Smooth muscle cell (in vitro differentiated cells): ENCODE measurements around the gene OXNAD1. TPM values are rescaled to one million over a fixed set of nuclear protein-coding genes. Genes with fewer than 3 reads are reported as not detected.

Source experiments
- DNase-seq: peaks from one replicate; lab custom pipeline; 2025; ENCODE audit not compliant: unreplicated experiment; lab: John Stamatoyannopoulos, UW
- H2AFZ ChIP-seq: fragments of 200-600 bp; sonication (generic); 2 replicates; pipeline ENCODE4 v1.6.0; 2016; ENCODE audit warnings: antibody characterized with exemption, low read depth, mild to moderate bottlenecking
- H3F3A ChIP-seq: fragments of 200-600 bp; sonication (generic); 2 replicates; pipeline ENCODE4 v1.6.0; 2017; ENCODE audit warnings: antibody characterized with exemption, low read depth
- H3K27ac ChIP-seq: fragments of 200-600 bp; sonication (generic); 2 replicates; pipeline ENCODE4 v1.5.1; 2016; ENCODE audit warnings: low read depth, mild to moderate bottlenecking
- H3K27me3 ChIP-seq: fragments of 200-600 bp; sonication (generic); 2 replicates; pipeline ENCODE4 v1.6.1; 2016; ENCODE audit warnings: low read depth, mild to moderate bottlenecking
- H3K36me3 ChIP-seq: fragments of 200-600 bp; sonication (generic); 2 replicates; pipeline ENCODE4 v1.5.1; 2016; ENCODE audit warnings: low read depth
- H3K4me1 ChIP-seq: fragments of 200-600 bp; sonication (generic); 2 replicates; pipeline ENCODE4 v1.5.1; 2016; ENCODE audit warnings: low read depth
- H3K4me2 ChIP-seq: fragments of 200-600 bp; sonication (generic); 2 replicates; pipeline ENCODE4 v1.6.0; 2016; ENCODE audit warnings: mild to moderate bottlenecking
- H3K4me3 ChIP-seq: fragments of 200-600 bp; sonication (generic); 2 replicates; pipeline ENCODE4 v1.5.1; 2016; ENCODE audit warnings: mild to moderate bottlenecking
- H3K79me2 ChIP-seq: fragments of 200-600 bp; sonication (generic); 2 replicates; pipeline ENCODE4 v1.6.0; 2016; ENCODE audit warnings: low read depth, mild to moderate bottlenecking
- H3K9ac ChIP-seq: fragments of 200-600 bp; sonication (generic); 2 replicates; pipeline ENCODE4 v1.6.0; 2016; ENCODE audit warnings: low read depth
- H3K9me3 ChIP-seq: fragments of 200-600 bp; sonication (generic); replicated peaks from 2 replicates; pipeline ENCODE4 v1.5.1; 2016; ENCODE audit warnings: low read depth
- H4K20me1 ChIP-seq: fragments of 200-600 bp; sonication (generic); 2 replicates; pipeline ENCODE4 v1.6.0; 2016; ENCODE audit warnings: low read depth
- CTCF ChIP-seq: fragments of 200-600 bp; sonication (generic); IDR thresholded peaks from 2 replicates; pipeline ENCODE4 v1.5.1; 2017; ENCODE audit warnings: borderline replicate concordance, mild to moderate bottlenecking, antibody characterized with exemption; ENCODE audit not compliant: insufficient read depth, poor library complexity, severe bottlenecking
- WGBS: methylation state at CpG from one replicate; pipeline ENCODE4 v1.1.7; 2016; ENCODE audit warnings: low lambda C conversion rate; 5-methylcytosine and 5-hydroxymethylcytosine counted together
- polyA plus RNA-seq: library from polyadenylated mRNA; unstranded; fragments of >200 nt; fragmentation: Nextera tagmentation; extraction: Ambion mirVana; gene quantifications from 2 replicates; pipeline ENCODE4 v1.2.1, GENCODE V29; 2016
- total RNA-seq: library from RNA; depleted of rRNA; stranded (reverse); fragments of >200 nt; gene quantifications from 2 replicates; pipeline ENCODE4 v1.2.3, GENCODE V29; 2014

The OXNAD1 gene
- total and polyA plus RNA-seq, 2 experiments from 2014 or later = 12.4 to 15.7 TPM

DNA sequence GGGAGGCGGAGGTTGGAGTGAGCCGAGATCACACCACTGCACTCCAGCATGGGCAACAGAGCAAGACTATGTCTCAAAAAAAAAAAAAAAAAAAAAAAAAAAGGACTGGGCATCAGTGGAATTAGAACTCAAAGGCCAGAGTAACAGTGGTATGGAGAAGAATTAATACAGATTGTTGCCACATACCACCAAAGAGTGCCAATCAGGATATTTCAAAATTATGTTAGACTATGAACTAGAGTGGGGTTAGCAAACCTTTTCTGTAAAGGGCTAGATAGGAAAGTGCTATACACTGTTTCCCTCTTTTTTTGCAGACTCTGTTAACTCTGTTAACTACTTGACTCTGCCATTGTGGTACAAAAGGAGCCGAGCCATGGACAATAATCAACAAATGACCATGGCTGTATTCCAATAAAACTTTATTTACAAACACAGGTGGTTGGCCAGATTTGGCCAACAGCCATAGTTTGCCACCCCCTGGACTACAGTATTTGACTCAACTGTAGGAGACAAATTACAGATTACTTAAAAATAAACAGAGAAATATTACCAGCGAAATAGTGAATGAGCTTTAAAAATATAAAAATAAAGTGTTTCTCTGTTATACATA is 28.9 kb upstream of the OXNAD1 start:
- Histone ChIP-seq H3K9ac (no peak overlapping the region), H3K4me2 (no peak overlapping the region), H3K27ac (no peak overlapping the region), H4K20me1 (no peaks in the 10 kb centered on the region), H3K4me3 (no peak overlapping the region), H3K79me2 (no peaks in the 10 kb centered on the region), H3K27me3 (no peaks in the 10 kb centered on the region), H3K9me3 (no peaks in the 10 kb centered on the region), H3F3A (peaks cover 10% of the 10 kb centered on the region), H3K36me3 (no peaks in the 10 kb centered on the region), H3K4me1 (peaks cover 11% of the 10 kb centered on the region), H2AFZ (no peak overlapping the region)
- no peak for TF ChIP-seq CTCF
- 97% methylated on average over 4 of the region's 4 CpGs for WGBS
- DNase-seq = no peak

GRCh38 chr3:16236856-16237393 is 28.1 kb upstream of the OXNAD1 start:
- Histone ChIP-seq H3F3A (peaks cover 12% of the 10 kb centered on the region), H4K20me1 (no peaks in the 10 kb centered on the region), H3K27ac (no peak overlapping the region), H2AFZ (no peak overlapping the region), H3K9ac (no peak overlapping the region), H3K36me3 (no peaks in the 10 kb centered on the region), H3K27me3 (no peaks in the 10 kb centered on the region), H3K4me3 (no peak overlapping the region), H3K9me3 (no peaks in the 10 kb centered on the region), H3K79me2 (no peaks in the 10 kb centered on the region), H3K4me2 (no peak overlapping the region), H3K4me1 (peaks cover 11% of the 10 kb centered on the region)
- no peak for DNase-seq
- 79% methylated on average over 3 of the region's 3 CpGs for WGBS
- no peak for TF ChIP-seq CTCF

GRCh38 chr3:16239086-16239770 is 25.8 kb upstream of the OXNAD1 start:
- H3K9me3 ChIP-seq = no peaks in the 10 kb centered on the region
- H2AFZ ChIP-seq = peak overlapping the region; percentile 5
- no peaks in the 10 kb centered on the region for H3K36me3 ChIP-seq
- WGBS = 62% methylated on average over 3 of the region's 3 CpGs
- peak overlapping the region; percentile 56 for H3K4me2 ChIP-seq
- H3K4me1 ChIP-seq = peaks cover 11% of the 10 kb centered on the region
- peak overlapping the region; percentile 10 for H3K9ac ChIP-seq
- H3K79me2 ChIP-seq = no peaks in the 10 kb centered on the region
- no peaks in the 10 kb centered on the region for H4K20me1 ChIP-seq
- no peak for TF ChIP-seq CTCF
- no peak for DNase-seq
- no peak overlapping the region for H3K4me3 ChIP-seq
- H3K27ac ChIP-seq = peak overlapping the region; percentile 80
- no peaks in the 10 kb centered on the region for H3K27me3 ChIP-seq
- H3F3A ChIP-seq = peaks cover 12% of the 10 kb centered on the region
